Osteocyte (in vitro differentiated cells): ENCODE measurements around the gene AQP9. TPM values are rescaled to one million over a fixed set of nuclear protein-coding genes. Genes with fewer than 3 reads are reported as not detected.

Experiments used
- DNase-seq: peaks from one replicate; pipeline ENCODE4 v3.0.0; 2021; ENCODE audit warnings: mixed read lengths; ENCODE audit not compliant: unreplicated experiment; ENCODE audit errors: extremely low spot score
- H3K27ac Mint-ChIP-seq: one replicate; pipeline ENCODE4 v1.8.0; 2021; ENCODE audit warnings: mild to moderate bottlenecking, mixed read lengths; ENCODE audit not compliant: unreplicated experiment
- H3K27me3 Mint-ChIP-seq: one replicate; pipeline ENCODE4 v1.8.0; 2021; ENCODE audit warnings: mixed read lengths; ENCODE audit not compliant: unreplicated experiment
- H3K36me3 Mint-ChIP-seq: one replicate; pipeline ENCODE4 v1.8.0; 2021; ENCODE audit warnings: mixed read lengths; ENCODE audit not compliant: unreplicated experiment
- H3K4me1 Mint-ChIP-seq: one replicate; pipeline ENCODE4 v1.8.0; 2021; ENCODE audit warnings: mixed read lengths; ENCODE audit not compliant: unreplicated experiment
- H3K4me3 Mint-ChIP-seq: one replicate; pipeline ENCODE4 v1.8.0; 2021; ENCODE audit warnings: mild to moderate bottlenecking, moderate library complexity, mixed read lengths; ENCODE audit not compliant: unreplicated experiment
- H3K9me3 Mint-ChIP-seq: one replicate; pipeline ENCODE4 v1.8.0; 2021; ENCODE audit warnings: mixed read lengths; ENCODE audit not compliant: unreplicated experiment
- long read RNA-seq: library from polyadenylated mRNA; unstranded; transcript quantifications from one replicate; pipeline ENCODE4 v2.0.0, GENCODE V29; 2021
- total RNA-seq: library from RNA; stranded (reverse); gene quantifications from 2 replicates; pipeline ENCODE4 v1.2.1, GENCODE V29; 2021
- TF ChIP-seq, protein P1 (sequence below): fragments of 200-600 bp; sonication (generic); IDR thresholded peaks from 2 replicates; pipeline ENCODE4 v1.5.0; 2021; ENCODE audit warnings: antibody characterized with exemption, mild to moderate bottlenecking, moderate library complexity

Gene AQP9, protein sequence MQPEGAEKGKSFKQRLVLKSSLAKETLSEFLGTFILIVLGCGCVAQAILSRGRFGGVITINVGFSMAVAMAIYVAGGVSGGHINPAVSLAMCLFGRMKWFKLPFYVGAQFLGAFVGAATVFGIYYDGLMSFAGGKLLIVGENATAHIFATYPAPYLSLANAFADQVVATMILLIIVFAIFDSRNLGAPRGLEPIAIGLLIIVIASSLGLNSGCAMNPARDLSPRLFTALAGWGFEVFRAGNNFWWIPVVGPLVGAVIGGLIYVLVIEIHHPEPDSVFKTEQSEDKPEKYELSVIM
- total RNA-seq, result not detected in 2 replicates
- long read RNA-seq, result 0 reads

DNA sequence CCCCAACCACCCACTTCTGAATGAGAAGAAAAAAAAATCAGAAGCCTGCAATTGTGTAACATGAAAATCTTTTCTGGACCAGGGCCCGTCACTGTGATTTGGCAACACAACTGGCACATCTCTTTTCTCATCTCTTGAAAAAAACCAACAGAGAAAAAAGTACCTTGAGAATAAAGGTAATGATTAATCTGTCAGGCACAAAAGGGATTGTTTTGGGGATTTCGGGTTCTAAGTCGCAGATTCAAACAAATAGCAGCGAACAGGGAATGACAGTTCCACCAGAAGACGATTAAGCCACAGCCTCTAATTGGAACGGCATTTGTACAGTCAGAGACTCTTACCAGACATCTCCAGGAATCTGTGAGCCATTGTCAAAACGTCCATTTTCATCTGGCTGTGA lies at the start of gene AQP9:
AQP9 (plus strand) TSS at position 276 of the 400 bp plus-strand sequence. CDS start 185 bp downstream, outside the sequence.
- Mint-ChIP-seq H3K9me3 (no peaks in the 10 kb centered on the region), H3K4me1 (no peaks in the 10 kb centered on the region)

DNA sequence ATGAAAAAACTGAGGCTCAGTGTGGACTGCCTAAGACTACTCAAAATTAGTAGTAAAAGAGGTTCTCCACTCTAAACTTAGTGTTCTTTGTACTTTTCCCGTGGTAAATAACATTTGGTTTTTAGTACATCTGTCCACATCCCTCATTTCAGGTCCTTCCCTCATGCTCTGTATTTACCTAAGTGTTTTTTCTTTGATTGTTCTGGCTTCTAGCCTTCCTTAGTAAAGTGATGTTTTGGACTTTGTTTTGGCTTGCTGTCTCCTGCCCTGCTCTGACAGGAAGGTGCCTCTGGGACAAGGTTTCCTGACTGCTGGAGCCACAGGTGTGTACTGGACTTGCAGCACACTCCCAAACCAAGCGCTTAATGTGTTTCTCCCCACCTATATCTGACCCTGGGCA lies 42.8 kb upstream of the AQP9 start:
- H3K4me1 Mint-ChIP-seq, result no peaks in the 10 kb centered on the region
- TF ChIP-seq, protein P1, sequence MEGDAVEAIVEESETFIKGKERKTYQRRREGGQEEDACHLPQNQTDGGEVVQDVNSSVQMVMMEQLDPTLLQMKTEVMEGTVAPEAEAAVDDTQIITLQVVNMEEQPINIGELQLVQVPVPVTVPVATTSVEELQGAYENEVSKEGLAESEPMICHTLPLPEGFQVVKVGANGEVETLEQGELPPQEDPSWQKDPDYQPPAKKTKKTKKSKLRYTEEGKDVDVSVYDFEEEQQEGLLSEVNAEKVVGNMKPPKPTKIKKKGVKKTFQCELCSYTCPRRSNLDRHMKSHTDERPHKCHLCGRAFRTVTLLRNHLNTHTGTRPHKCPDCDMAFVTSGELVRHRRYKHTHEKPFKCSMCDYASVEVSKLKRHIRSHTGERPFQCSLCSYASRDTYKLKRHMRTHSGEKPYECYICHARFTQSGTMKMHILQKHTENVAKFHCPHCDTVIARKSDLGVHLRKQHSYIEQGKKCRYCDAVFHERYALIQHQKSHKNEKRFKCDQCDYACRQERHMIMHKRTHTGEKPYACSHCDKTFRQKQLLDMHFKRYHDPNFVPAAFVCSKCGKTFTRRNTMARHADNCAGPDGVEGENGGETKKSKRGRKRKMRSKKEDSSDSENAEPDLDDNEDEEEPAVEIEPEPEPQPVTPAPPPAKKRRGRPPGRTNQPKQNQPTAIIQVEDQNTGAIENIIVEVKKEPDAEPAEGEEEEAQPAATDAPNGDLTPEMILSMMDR, result no peak
- H3K36me3 Mint-ChIP-seq, result no peaks in the 10 kb centered on the region
- no peak for DNase-seq
- no peak overlapping the region for H3K27ac Mint-ChIP-seq
- H3K27me3 Mint-ChIP-seq, result peaks cover 66% of the 10 kb centered on the region
- H3K9me3 Mint-ChIP-seq, result no peaks in the 10 kb centered on the region
- no peak overlapping the region for H3K4me3 Mint-ChIP-seq

More for the DNA sequence above, at the start of gene AQP9:
- no peak for DNase-seq
- TF ChIP-seq, protein P1, result no peak
- Mint-ChIP-seq H3K27ac (no peak within 1 kb of the TSS), H3K27me3 (peaks cover 68% of the 10 kb centered on the region), H3K36me3 (no peaks in the 10 kb centered on the region), H3K4me3 (no peak within 1 kb of the TSS)

DNA sequence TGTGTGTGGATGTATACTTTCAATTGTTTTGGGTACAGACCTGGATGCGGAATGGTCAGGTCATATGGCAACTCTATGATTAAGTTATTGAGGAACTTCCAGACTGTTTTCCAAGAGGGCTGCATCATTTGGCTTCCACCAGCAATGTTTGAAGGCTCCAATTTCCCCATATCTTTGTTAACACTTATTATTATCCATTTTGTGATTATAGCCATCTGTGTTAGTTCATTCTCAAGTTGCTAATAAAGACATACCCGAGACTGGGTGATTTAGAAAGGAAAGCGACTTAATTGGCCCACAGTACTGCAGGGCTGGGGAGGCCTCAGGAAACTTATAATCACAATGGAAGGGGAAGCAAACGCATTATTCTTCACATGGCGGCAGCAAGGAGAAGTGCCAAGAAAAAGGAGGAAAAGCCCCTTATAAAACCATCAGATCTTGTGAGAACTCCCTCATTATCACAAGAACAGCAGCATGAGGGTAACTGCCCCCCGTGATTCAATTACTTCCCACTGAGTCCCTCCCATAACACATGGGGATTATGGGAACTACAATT lies 41.6 kb upstream of the AQP9 start:
- DNase-seq, result no peak
- H3K36me3 Mint-ChIP-seq, result no peaks in the 10 kb centered on the region
- no peak overlapping the region for H3K4me3 Mint-ChIP-seq
- no peaks in the 10 kb centered on the region for H3K9me3 Mint-ChIP-seq
- H3K4me1 Mint-ChIP-seq, result no peaks in the 10 kb centered on the region
- H3K27me3 Mint-ChIP-seq, result peaks cover 66% of the 10 kb centered on the region
- H3K27ac Mint-ChIP-seq, result no peak overlapping the region
- TF ChIP-seq, protein P1, result no peak

DNA sequence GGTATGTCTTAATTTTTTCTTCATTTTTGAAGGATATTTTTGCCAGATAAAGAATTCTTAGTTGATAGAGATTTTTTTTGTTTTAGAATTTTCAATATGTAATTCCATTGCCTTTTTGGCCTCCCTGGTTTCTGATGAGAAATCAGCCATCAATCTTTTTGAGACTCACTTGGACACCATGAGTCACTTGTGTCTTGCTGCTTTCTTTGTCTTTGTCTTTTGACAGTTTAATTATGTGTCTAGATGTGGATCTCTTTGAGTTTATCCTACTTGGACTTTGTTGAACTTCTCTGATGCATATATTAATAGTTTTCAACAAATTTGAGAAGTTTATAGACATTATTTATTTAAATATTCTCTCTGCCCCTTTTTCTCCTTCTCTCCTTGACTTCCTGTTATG lies 34.7 kb upstream of the AQP9 start:
- no peak for DNase-seq
- TF ChIP-seq, protein P1, result no peak
- Mint-ChIP-seq H3K36me3 (no peaks in the 10 kb centered on the region), H3K9me3 (no peaks in the 10 kb centered on the region), H3K4me3 (no peak overlapping the region), H3K27ac (no peak overlapping the region), H3K27me3 (peaks cover 65% of the 10 kb centered on the region), H3K4me1 (no peaks in the 10 kb centered on the region)

DNA sequence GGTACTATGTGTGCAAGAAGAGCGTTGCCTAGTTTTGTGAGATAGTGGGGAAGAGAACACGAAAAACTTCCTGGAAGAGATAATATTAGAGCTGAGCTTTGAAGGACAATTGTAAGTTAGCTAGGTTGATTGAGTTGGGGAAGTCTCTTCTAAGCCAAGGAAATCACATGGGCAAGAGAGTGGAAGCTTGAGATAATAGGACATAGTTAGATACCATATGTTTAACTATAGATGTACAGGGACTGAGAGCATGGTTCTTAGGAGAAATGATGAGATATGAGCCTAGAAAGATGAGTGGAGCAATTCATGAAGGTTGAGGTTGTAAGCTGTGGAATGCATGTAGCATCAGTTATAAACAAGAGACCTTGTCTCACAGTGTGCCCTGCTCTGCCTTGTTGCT lies 30.1 kb upstream of the AQP9 start:
- Mint-ChIP-seq H3K4me1 (no peaks in the 10 kb centered on the region), H3K9me3 (no peaks in the 10 kb centered on the region)

More for the DNA sequence above, 30.1 kb upstream of the AQP9 start:
- H3K36me3 Mint-ChIP-seq, result no peaks in the 10 kb centered on the region
- no peak overlapping the region for H3K27ac Mint-ChIP-seq
- TF ChIP-seq, protein P1, result no peak
- DNase-seq, result no peak
- peaks cover 43% of the 10 kb centered on the region for H3K27me3 Mint-ChIP-seq
- no peak overlapping the region for H3K4me3 Mint-ChIP-seq
